ENCODE data around the gene ZNF559.

- no peak for TF ChIP-seq CTCF (IDR thresholded peaks at IDR 0.05)
- TF ChIP-seq POLR2AphosphoS5 (IDR thresholded peaks at IDR 0.05): no peak
Observed at GRCh38 chr19:9308091-9308770, 15.7 kb upstream of the ZNF559 start.
